HepG2 (cell line): ENCODE data around the gene PARP6. TPM values are rescaled to one million over a fixed set of nuclear protein-coding genes. Genes with fewer than 3 reads are reported as not detected.

Experiments
- AKNA ChIP-seq: sonication (generic); formaldehyde crosslinking; IDR thresholded peaks from 2 replicates; pipeline ENCODE4 v1.4.0; 2020; ENCODE audit warnings: missing genetic modification reagents, borderline replicate concordance
- ATF3 ChIP-seq: sonication (generic); formaldehyde crosslinking; IDR thresholded peaks from 2 replicates; pipeline ENCODE4 v1.4.0; 2020; ENCODE audit warnings: missing genetic modification reagents
- CHD2 ChIP-seq: IDR thresholded peaks from 2 replicates; pipeline ENCODE4 v1.6.1; 2011; ENCODE audit warnings: low read depth, low read length, improper control_type of control experiment
- GATAD1 ChIP-seq: IDR thresholded peaks from 2 replicates; pipeline ENCODE4 v1.6.1; 2016; ENCODE audit warnings: missing genetic modification reagents, missing compliant biosample characterization
- HIC2 ChIP-seq: sonication (generic); formaldehyde crosslinking; IDR thresholded peaks from 2 replicates; pipeline ENCODE4 v1.9.0; 2022; ENCODE audit warnings: low read depth, missing genetic modification reagents
- KLF13 ChIP-seq: sonication (generic); formaldehyde crosslinking; IDR thresholded peaks from 2 replicates; pipeline ENCODE4 v1.4.0; 2020; ENCODE audit warnings: mild to moderate bottlenecking, missing genetic modification reagents
- NR2F6 ChIP-seq, 2 experiments: IDR thresholded peaks; 2 replicates each; pipeline ENCODE4 v1.6.1; 2016; ENCODE audit warnings: antibody characterized with exemption in 1 of 2, mild to moderate bottlenecking in 1 of 2
- POLR2G ChIP-seq: fragments of 200-400 bp; formaldehyde crosslinking; IDR thresholded peaks from 2 replicates; pipeline ENCODE4 v1.6.1; 2018; ENCODE audit warnings: mild to moderate bottlenecking, low read depth, low read length, moderate library complexity
- TGIF2 ChIP-seq: IDR thresholded peaks from 2 replicates; pipeline ENCODE4 v1.6.1; 2016; ENCODE audit warnings: control low read depth, missing compliant biosample characterization
- TOPORS ChIP-seq: sonication (generic); formaldehyde crosslinking; IDR thresholded peaks from 2 replicates; pipeline ENCODE4 v1.8.0; 2023; ENCODE audit warnings: mild to moderate bottlenecking, missing genetic modification reagents
- ZBTB40 ChIP-seq, 2 experiments: fragments of 450-650 bp in 1 of 2; sonication (generic) in 1 of 2; formaldehyde crosslinking in 1 of 2; IDR thresholded peaks; 2 replicates each; pipeline versions ENCODE4 v1.6.1 to v1.8.0; 2016 to 2022; ENCODE audit warnings: antibody characterized with exemption in 1 of 2, mild to moderate bottlenecking in 1 of 2, missing genetic modification reagents in 1 of 2
- ZNF83 ChIP-seq: sonication (generic); formaldehyde crosslinking; IDR thresholded peaks from 2 replicates; pipeline ENCODE4 v1.4.0; 2020; ENCODE audit warnings: missing genetic modification reagents, mild to moderate bottlenecking, borderline replicate concordance
- polyA plus RNA-seq, 8 experiments: library from polyadenylated mRNA; depleted of rRNA in 3 of 8; stranded (reverse) in 7 of 8; unstranded in 1 of 8; fragments of >200 nt; fragmentation: Illumina TruSeq in 4 of 8; extraction: Trizol in 4 of 8; gene quantifications; 2 replicates each; pipeline versions ENCODE4 v1.2.1 to v1.2.3, GENCODE V29; 2011 to 2016; ENCODE audit warnings: low read depth in 4 of 8, missing spikeins in 1 of 8, mixed read lengths in 1 of 8; ENCODE audit not compliant: insufficient read depth in 1 of 8
- total RNA-seq, 5 experiments: library from RNA; depleted of rRNA; stranded (reverse); fragments of >200 nt; fragmentation: Illumina TruSeq; extraction: Trizol; gene quantifications; 2 replicates each; pipeline ENCODE4 v1.2.3, GENCODE V29; 2016; ENCODE audit warnings: low read depth in 1 of 5

PARP6 gene
- total and polyA plus RNA-seq, 2 of the 13 experiments (the other 11 are each of a cell fraction or from before 2014, with no cell fraction given): 0.22 to 0.87 TPM

- TF ChIP-seq AKNA: no peak
- no peak for TF ChIP-seq HIC2 (CRISPR knock-in tag)
- TF ChIP-seq ZNF83: no peak
- no peak for TF ChIP-seq TGIF2 (CRISPR knock-in tag)
- no peak for TF ChIP-seq ATF3 (CRISPR knock-in tag)
- TF ChIP-seq NR2F6 (IDR thresholded peaks at IDR 0.05): no peak
- TF ChIP-seq NR2F6 (CRISPR knock-in tag; IDR thresholded peaks at IDR 0.05): peak; percentile 31; the same call in 1 of the 2 replicates
- TF ChIP-seq CHD2: no peak
- TF ChIP-seq KLF13 (CRISPR knock-in tag): no peak
- no peak for TF ChIP-seq TOPORS (CRISPR knock-in tag)
- TF ChIP-seq POLR2G: peak; percentile 78
- TF ChIP-seq GATAD1 (CRISPR knock-in tag): no peak
- TF ChIP-seq ZBTB40 (IDR thresholded peaks at IDR 0.05): no peak
- no peak for TF ChIP-seq ZBTB40 (CRISPR knock-in tag; IDR thresholded peaks at IDR 0.05)
Observed at GRCh38 chr15:72198356-72199204, 73.8 kb downstream of the PARP6 start (continued).
